HepG2 (cell line): ENCODE data around the gene HTR6. TPM values are rescaled to one million over a fixed set of nuclear protein-coding genes. Genes with fewer than 3 reads are reported as not detected.

ENCODE experiments used
- HMGXB4 ChIP-seq, 2 experiments: sonication (generic) in 1 of 2; formaldehyde crosslinking in 1 of 2; IDR thresholded peaks; 2 replicates each; pipeline versions ENCODE4 v1.4.0 to v1.6.1; 2018 to 2020; ENCODE audit warnings: missing genetic modification reagents in 2 of 2, borderline replicate concordance in 1 of 2, low read depth in 1 of 2, mild to moderate bottlenecking in 1 of 2, missing biosample characterization in 1 of 2
- HOXA5 ChIP-seq: sonication (generic); formaldehyde crosslinking; IDR thresholded peaks from 2 replicates; pipeline ENCODE4 v1.4.0; 2020; ENCODE audit warnings: missing genetic modification reagents
- MED1 ChIP-seq: sonication (generic); formaldehyde crosslinking; IDR thresholded peaks from 2 replicates; pipeline ENCODE4 v1.4.0; 2020; ENCODE audit warnings: missing genetic modification reagents
- ZBTB4 ChIP-seq: sonication (generic); formaldehyde crosslinking; IDR thresholded peaks from 2 replicates; pipeline ENCODE4 v1.4.0; 2020; ENCODE audit warnings: missing genetic modification reagents, mild to moderate bottlenecking, borderline replicate concordance
- ZNF543 ChIP-seq: sonication (generic); formaldehyde crosslinking; IDR thresholded peaks from 2 replicates; pipeline ENCODE4 v1.4.0; 2020; ENCODE audit warnings: mild to moderate bottlenecking, missing genetic modification reagents
- ZNF609 ChIP-seq: sonication (generic); formaldehyde crosslinking; IDR thresholded peaks from 2 replicates; pipeline ENCODE4 v1.4.0; 2020; ENCODE audit warnings: mild to moderate bottlenecking, missing genetic modification reagents, borderline replicate concordance
- polyA plus RNA-seq, 8 experiments: library from polyadenylated mRNA; depleted of rRNA in 3 of 8; stranded (reverse) in 7 of 8; unstranded in 1 of 8; fragments of >200 nt; fragmentation: Illumina TruSeq in 4 of 8; extraction: Trizol in 4 of 8; gene quantifications; 2 replicates each; pipeline versions ENCODE4 v1.2.1 to v1.2.3, GENCODE V29; 2011 to 2016; ENCODE audit warnings: low read depth in 4 of 8, missing spikeins in 1 of 8, mixed read lengths in 1 of 8; ENCODE audit not compliant: insufficient read depth in 1 of 8
- total RNA-seq, 5 experiments: library from RNA; depleted of rRNA; stranded (reverse); fragments of >200 nt; fragmentation: Illumina TruSeq; extraction: Trizol; gene quantifications; 2 replicates each; pipeline ENCODE4 v1.2.3, GENCODE V29; 2016; ENCODE audit warnings: low read depth in 1 of 5

HTR6 gene
- total and polyA plus RNA-seq, 2 of the 13 experiments (the other 11 are each of a cell fraction or from before 2014, with no cell fraction given), result 0.04 TPM; not detected in 1

GRCh38 chr1:19643121-19643520 lies 21.6 kb upstream of the HTR6 start (continued):
- TF ChIP-seq ZNF609 (CRISPR knock-in tag) (no peak), ZNF543 (0 out of 2 replicates have a peak, but pooled peaks have one; percentile 31), ZBTB4 (CRISPR knock-in tag) (no peak), MED1 (CRISPR knock-in tag) (0 out of 2 replicates have a peak, but pooled peaks have one; percentile 16), HOXA5 (no peak), HMGXB4 (CRISPR knock-in tag; IDR thresholded peaks at IDR 0.05; ENCODE audit: borderline replicate concordance in 1 of 2, low read depth in 1 of 2) (peak in 1 of 2 experiments; percentile 54; a peak in 1 of 4 replicates)
